GM19467 (cell line): ENCODE measurements around the gene NPR1.
"Not testable (repeated sequence)": the region's sequence is repeated elsewhere in the genome, so short reads cannot be mapped to it uniquely, and the experiment has no call there.

Experiments used
- ATAC-seq: cut with Tn5 transposase; IDR thresholded peaks from one replicate; pipeline ENCODE4 v1.9.1; 2021; ENCODE audit warnings: mild to moderate bottlenecking, moderate library complexity; ENCODE audit not compliant: unreplicated experiment

The NPR1 gene

GRCh38 chr1:153649137-153649862, 29.2 kb upstream of the NPR1 start:
- ATAC-seq = no peak

DNA sequence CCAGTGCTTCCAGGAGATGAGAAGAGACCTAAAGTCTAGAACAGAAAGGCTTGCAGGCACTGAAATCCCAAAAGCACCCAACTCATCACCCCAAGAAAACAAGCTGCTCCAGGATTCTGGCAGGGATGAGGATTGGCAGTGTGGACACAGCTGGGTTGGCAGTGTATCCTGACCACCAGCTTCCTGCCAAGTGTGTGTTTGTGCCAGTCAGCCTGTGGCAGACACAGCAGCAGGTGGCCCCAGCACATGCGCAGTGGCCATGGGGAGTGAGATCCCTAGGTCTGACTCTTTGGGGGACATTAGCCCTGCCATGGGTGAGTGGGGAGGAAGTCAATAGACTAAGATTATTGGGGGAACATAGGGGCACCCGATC, 28.6 kb upstream of the NPR1 start:
- ATAC-seq = no peak

- ATAC-seq = no peak
Measured at GRCh38 chr1:153651771-153652170, 26.7 kb upstream of the NPR1 start.

GRCh38 chr1:153652805-153653500, 25.5 kb upstream of the NPR1 start:
- ATAC-seq = no peak

DNA sequence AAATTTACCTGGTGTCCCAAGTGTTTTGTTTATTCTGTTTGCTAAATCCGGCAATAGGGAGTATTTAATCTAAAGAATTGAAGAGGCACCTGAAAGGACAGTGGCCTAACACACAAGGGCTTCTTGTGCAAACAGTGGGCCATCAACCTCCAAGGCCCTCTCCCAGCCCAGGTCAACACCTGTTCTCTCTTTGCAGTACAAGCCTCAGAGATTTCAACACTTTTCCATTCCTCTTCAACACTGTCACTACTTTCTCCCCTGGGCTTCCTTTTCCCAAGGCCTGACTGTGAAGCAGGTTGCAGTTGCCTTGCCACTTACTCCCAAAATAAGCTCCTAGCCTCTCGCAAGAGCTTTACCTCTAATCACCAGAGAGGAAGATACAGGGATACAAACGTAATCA, 23.2 kb upstream of the NPR1 start:
- ATAC-seq = no peak

GRCh38 chr1:153658400-153659174, 19.9 kb upstream of the NPR1 start, which contains the start of gene SNAPIN:
Gene SNAPIN, plus strand, starts transcription at chr1:153658703. Its CDS starts 41 bp downstream, at chr1:153658744.
- peak; percentile 86 for ATAC-seq

- no peak for ATAC-seq
Measured at GRCh38 chr1:153659175-153659534, 19.3 kb upstream of the NPR1 start.

DNA sequence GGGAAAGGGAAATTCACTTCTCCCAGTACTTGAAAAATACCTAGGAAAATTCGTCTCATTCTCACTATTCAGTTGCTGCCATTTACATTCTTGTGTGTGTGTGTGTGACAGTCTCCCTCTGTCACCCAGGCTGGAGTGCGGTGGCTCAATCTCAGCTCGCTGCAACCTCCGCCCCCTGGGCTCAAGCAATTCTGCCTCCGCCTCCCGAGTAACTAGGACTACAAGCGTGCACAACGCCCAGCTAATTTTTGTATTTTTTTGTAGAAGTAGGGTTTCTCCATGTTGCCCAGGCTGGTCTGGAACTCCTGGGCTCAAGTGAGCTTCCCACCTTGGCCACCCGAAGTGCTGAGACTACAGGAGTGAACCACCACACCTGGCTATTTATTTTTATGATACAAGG, 18.8 kb upstream of the NPR1 start:
- ATAC-seq = no peak

DNA sequence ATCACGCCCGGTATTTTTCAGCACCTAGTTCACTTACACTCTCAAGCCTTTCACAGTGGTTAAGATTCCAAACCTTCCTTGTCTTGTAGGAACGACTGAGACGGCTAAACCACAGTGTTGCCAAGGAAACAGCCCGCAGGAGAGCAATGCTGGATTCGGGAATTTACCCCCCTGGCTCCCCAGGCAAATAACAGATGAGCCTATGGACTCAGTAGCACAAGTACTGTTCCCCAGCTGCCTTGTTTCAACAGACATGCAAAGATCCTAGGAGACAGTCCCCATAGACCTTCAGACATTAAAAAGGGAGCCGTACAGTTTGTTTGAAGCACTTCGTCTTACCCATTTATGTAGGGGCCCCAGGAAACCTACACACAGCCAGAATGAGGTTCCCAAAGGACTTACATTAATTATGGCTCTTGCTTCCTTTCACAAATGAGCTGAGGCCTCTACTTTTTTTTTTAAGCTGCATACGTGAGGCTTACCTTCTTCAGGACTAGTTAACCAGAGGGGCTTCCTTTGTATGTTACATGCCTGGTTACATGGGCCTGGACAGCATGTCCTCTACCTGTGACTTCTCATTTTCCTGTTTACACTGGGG, 17.3 kb upstream of the NPR1 start:
- ATAC-seq = no peak

- ATAC-seq = no peak
Measured at GRCh38 chr1:153662269-153662668, 16.2 kb upstream of the NPR1 start.

- ATAC-seq = no peak
Measured at GRCh38 chr1:153663211-153663610, 15.3 kb upstream of the NPR1 start.

GRCh38 chr1:153667439-153667838, 11.0 kb upstream of the NPR1 start:
- ATAC-seq = no peak

- not testable (repeated sequence) for ATAC-seq
Measured at GRCh38 chr1:153668672-153669071, 9.8 kb upstream of the NPR1 start.

GRCh38 chr1:153669606-153670005, 8.9 kb upstream of the NPR1 start:
- no peak for ATAC-seq

DNA sequence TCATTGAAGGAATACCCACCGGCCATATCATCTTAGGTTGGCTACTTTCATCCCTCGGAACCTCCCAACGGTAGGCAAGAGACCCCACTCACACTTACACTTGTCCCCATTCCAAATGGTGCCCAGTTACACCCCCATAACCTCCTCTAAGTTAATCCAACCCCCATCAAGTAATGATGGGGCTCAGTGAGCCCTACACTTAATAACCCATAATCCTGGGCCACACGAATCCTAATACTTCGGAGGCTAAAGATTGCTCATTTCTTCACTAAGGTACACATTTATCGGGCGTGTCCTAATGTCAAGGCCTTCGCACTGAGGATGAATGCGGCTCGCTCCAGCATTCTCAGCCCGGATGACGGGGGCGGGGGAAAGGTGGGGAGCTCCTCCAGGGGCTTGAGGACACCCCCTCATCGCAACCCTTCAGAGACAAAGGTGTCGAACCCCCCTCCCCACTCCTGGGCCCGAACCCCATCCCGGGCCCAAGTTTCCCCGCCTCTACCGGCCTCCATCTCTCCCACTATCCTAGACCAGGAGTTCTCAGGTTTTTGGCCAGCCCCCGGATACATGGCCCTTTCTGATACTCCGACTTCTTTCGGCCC, 8.1 kb upstream of the NPR1 start:
- no peak for ATAC-seq

DNA sequence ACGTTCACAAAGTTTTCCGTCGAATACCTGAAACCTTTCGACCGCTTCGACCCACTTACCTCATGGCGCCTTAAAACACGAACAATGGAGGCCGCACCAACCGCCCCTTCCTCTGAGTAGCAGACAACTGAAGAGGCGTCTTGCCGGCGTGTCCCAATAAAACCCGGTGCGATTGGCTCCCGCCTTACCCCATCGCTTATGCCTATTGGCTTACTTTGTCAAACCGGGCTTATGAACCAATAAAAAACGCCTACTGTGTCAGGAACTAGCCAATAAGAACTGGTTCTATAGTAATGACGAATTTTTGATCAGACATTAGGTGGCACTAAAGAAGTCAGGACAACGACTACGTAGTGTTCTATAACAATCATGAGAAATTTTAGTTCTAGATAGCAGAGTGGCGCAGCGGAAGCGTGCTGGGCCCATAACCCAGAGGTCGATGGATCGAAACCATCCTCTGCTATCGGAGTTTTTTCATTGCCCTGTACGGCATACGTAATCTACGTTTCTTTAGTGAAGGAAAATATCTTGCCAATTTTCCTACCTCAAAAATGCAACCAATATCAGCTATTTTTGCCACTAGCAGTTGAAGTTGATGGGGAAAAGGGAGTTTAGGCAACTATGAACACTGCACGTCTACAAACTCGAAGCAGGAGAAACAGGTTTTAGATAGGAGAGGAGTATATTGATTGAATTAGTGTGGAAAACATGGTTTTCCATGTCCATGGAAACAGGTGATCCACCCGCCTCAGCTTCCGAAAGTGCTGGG, 7.4 kb upstream of the NPR1 start, which contains the start of gene ILF2:
Gene ILF2 (minus strand): TSS at position 135 of the 769 bp plus-strand sequence. CDS start 71 bp downstream, at position 64.
- ATAC-seq = peak; percentile 96

DNA sequence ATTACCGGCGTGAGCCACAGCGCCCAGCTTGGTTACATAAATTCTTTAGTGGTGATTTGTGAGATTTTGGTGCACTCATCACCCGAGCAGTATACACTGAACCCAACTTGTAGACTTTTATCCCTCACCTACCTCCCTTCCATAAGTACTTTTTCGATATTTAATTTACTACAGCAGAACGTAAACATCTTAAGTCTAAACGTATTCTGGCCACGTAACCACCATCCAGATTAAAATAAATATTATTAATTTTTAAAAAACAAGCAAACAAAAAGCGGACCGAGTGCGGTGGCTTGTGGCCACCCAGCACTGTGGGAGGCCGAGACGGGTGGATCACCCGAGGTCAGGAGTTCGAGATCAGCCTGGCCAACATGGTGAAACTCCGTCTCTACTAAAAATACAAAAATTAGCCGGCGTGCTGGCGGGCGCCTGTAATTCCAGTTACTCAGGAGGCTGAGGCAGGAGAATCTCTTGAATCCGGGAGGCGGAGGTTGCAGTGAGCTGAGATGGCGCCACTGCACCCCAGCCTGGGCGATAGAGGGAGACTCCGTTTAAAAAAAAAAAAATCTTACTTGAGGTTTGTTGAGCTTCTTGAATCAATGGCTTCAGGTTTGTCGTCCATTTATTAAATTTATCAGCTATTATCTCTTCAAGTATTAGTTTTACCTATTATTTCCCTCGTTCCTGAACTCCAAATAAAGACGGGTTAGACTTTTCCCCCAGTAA, 6.7 kb upstream of the NPR1 start:
- ATAC-seq = peak; percentile 5

DNA sequence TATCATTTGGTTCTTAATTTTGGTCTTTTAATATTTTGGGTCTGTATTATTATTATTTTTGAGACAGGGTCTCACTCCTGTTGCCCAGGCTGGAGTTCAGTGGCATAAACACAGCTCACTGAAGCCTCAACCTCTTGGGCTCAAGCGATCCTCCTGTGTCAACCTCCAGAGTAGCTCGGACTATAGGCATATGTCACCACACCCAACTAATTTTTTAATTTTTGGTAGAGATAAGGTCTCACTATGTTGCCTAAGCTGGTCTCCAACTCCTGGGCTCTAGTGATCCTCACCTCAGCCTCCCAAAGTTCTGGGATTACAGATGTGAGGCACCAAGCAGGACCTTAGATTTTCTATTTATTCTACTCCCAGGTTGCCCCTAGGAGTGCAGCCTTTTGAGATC, 5.0 kb upstream of the NPR1 start:
- ATAC-seq = no peak

GRCh38 chr1:153677718-153678518, 570 bp upstream of the NPR1 start:
- no peak for ATAC-seq
